Adrenal gland (tissue), 12 donors: ENCODE measurements around the gene KLC1. TPM values are rescaled to one million over a fixed set of nuclear protein-coding genes. Genes with fewer than 3 reads are reported as not detected.

Experiments used
- DNase-seq, 7 donors: peaks; one replicate each; pipeline ENCODE4 v3.0.0-alpha.2; 2019 to 2020
- H3K27ac ChIP-seq, 5 donors: fragments of 200-600 bp; sonication (generic) in 4 of 5; 1 replicate in 3 of 5; 2 replicates in 2 of 5; pipeline versions ENCODE4 v1.5.1 to v1.8.0; 2016 to 2020; ENCODE audit warnings: mild to moderate bottlenecking in 1 of 5
- H3K27me3 ChIP-seq: fragments of 200-600 bp; 2 replicates; pipeline ENCODE4 v1.8.0; 2021
- H3K36me3 ChIP-seq, 2 donors: fragments of 200-600 bp; replicated peaks in 1 of 2; 1 replicate in 1 of 2; 2 replicates in 1 of 2; pipeline versions ENCODE4 v1.5.1 to v1.8.0; 2018 to 2022
- H3K4me1 ChIP-seq, 2 donors: fragments of 200-600 bp; replicated peaks in 1 of 2; 1 replicate in 1 of 2; 2 replicates in 1 of 2; pipeline versions ENCODE4 v1.5.1 to v1.8.0; 2018 to 2021
- H3K4me3 ChIP-seq, 4 donors: fragments of 200-600 bp; sonication (generic) in 3 of 4; one replicate each; pipeline ENCODE4 v1.5.1; 2016 to 2018
- H3K9me3 ChIP-seq, 3 donors: fragments of 200-600 bp; sonication (generic) in 1 of 3; replicated peaks in 1 of 3; 1 replicate in 2 of 3; 2 replicates in 1 of 3; pipeline versions ENCODE4 v1.5.1 to v1.8.0; 2016 to 2021
- POLR2A ChIP-seq, 2 donors: fragments of 450-650 bp; IDR thresholded peaks; one replicate each; pipeline ENCODE4 v1.6.1; 2017; ENCODE audit warnings: antibody characterized with exemption in 2 of 2, mild to moderate bottlenecking in 2 of 2, moderate library complexity in 1 of 2
- WGBS, 4 donors: extraction: QIAGEN DNeasy Blood & Tissue Kit in 2 of 4; methylation state at CpG; one replicate each; pipeline versions ENCODE4 v1.1.5 to v1.1.7; 2013 to 2017; 5-methylcytosine and 5-hydroxymethylcytosine counted together
- intact Hi-C, 2 donors: fragments of 100-400 bp; cut with DNase I; formaldehyde crosslinking; loops; one replicate each; pipeline versions ENCODE4 v1.14.1 to v1.15.0; 2022 to 2023
- polyA plus RNA-seq, 3 donors: library from polyadenylated mRNA; stranded (reverse); fragments of 200-250 nt in 2 of 3; fragments of 350-450 nt in 1 of 3; fragmentation: Illumina TruSeq in 1 of 3; extraction: RNeasy Lipid Tissue Mini Kit (QIAGEN cat#74804) in 1 of 3; gene quantifications; one replicate each; pipeline ENCODE4 v1.2.3, GENCODE V29; 2013 to 2014
- total RNA-seq, 9 donors: library from RNA; depleted of rRNA in 4 of 9; stranded (reverse); fragments of >200 nt in 4 of 9; fragments of 120-200 nt in 1 of 9; fragmentation: NEBNext Ultra II Directional in 1 of 9; extraction: Animal tissue kit (Norgen Biotek cat#: 25700) in 1 of 9; gene quantifications; one replicate each; pipeline versions ENCODE4 v1.1.0 to v1.2.4, GENCODE V29; 2013 to 2023
- TF ChIP-seq, protein P1 (sequence below), 6 experiments: fragments of 450-650 bp in 4 of 6; fragments of 200-600 bp in 2 of 6; sonication (generic) in 1 of 6; IDR thresholded peaks; 1 replicate in 5 of 6; 2 replicates in 1 of 6; pipeline versions ENCODE4 v1.5.1 to v1.8.0; 2016 to 2021; ENCODE audit warnings: antibody characterized with exemption in 6 of 6, mild to moderate bottlenecking in 2 of 6, moderate library complexity in 1 of 6
- donor health status: healthy with polysubstance abuse.
- donor health status: Bipolar disorder and iron deficiency.
- donor health status: DM: yes; HTN: yes; CAD: no.
- donor health status: DM: no; HTN: no; CAD: no.
- donor health status: DM: no; HTN: no; CAD: no.
- donor health status: DM: yes; HTN: yes; CAD: no.

Gene KLC1
- total and polyA plus RNA-seq, 12 donors, result 70.7 to 248 (median 125) TPM

DNA sequence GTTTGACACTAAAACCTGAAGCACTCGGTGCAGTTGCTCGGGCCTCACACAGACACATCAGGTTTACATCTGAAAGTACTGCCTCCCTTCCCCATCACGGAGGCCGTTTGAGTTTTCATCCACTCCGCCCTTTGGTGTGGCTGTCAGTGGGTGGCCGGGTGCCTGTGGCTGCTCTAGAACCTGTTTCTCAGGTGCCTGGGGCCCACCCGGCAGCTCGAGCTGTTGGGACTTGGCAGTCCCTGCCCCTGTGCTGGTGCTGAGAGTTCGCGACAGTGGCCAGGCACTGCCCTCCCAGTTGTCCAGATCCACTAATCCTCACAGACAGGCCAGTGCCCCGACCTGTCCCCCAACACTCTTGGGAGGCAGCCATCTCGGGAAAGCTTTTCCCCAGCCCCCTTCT is 63.9 kb downstream of the KLC1 start:
- H3K9me3 ChIP-seq, result no peaks in the 10 kb centered on the region
- no peak overlapping the region for H3K4me3 ChIP-seq
- intact Hi-C loops, result no loop called here
- TF ChIP-seq, protein P1, sequence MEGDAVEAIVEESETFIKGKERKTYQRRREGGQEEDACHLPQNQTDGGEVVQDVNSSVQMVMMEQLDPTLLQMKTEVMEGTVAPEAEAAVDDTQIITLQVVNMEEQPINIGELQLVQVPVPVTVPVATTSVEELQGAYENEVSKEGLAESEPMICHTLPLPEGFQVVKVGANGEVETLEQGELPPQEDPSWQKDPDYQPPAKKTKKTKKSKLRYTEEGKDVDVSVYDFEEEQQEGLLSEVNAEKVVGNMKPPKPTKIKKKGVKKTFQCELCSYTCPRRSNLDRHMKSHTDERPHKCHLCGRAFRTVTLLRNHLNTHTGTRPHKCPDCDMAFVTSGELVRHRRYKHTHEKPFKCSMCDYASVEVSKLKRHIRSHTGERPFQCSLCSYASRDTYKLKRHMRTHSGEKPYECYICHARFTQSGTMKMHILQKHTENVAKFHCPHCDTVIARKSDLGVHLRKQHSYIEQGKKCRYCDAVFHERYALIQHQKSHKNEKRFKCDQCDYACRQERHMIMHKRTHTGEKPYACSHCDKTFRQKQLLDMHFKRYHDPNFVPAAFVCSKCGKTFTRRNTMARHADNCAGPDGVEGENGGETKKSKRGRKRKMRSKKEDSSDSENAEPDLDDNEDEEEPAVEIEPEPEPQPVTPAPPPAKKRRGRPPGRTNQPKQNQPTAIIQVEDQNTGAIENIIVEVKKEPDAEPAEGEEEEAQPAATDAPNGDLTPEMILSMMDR (IDR thresholded peaks at IDR 0.05), result no peak
- TF ChIP-seq POLR2A (IDR thresholded peaks at IDR 0.05), result no peak
- WGBS, 4 donors, result 79 to 86% (median 82%) methylated on average over 12 of the region's 12 CpGs
- no peaks in the 10 kb centered on the region for H3K27me3 ChIP-seq
- H3K27ac ChIP-seq, result no peak overlapping the region
- DNase-seq, result no peak
- H3K36me3 ChIP-seq, result peaks cover 0 to 40% of the 10 kb centered on the region in 2 donors
- H3K4me1 ChIP-seq, result peaks cover 5 to 25% of the 10 kb centered on the region in 2 donors

DNA sequence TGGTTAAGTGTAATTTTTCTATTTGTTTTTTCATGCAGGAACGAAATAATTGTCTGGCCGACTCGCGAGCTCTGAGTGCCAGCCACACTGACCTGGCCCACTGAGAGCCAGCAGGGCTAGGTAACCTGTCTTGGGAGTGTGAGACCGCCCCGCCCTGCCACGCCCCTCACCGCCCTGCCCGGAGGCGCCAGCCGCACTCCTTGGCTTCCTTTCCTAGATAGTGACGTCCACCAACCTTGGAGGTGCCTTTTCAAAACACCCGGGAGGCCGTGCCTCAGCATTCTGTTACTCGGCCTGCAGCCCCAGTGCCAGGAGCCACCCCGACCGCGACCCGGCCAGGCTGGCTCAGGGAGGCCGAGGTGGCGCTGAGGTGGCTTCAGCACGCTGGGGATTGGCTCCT is 64.5 kb downstream of the KLC1 start:
- H3K4me3 ChIP-seq, result no peak overlapping the region
- peak in 2 of 7 donors; percentile 15 to 43 for DNase-seq
- H3K27ac ChIP-seq, result no peak overlapping the region
- intact Hi-C loops, result no loop called here
- H3K27me3 ChIP-seq, result no peaks in the 10 kb centered on the region
- H3K4me1 ChIP-seq, result peaks cover 4 to 23% of the 10 kb centered on the region in 2 donors
- H3K36me3 ChIP-seq, result peaks cover 0 to 38% of the 10 kb centered on the region in 2 donors
- 89 to 93% (median 91%) methylated on average over 12 to 22 of the region's 22 CpGs for WGBS, 4 donors
- TF ChIP-seq, protein P1 (IDR thresholded peaks at IDR 0.05), result no peak
- no peak for TF ChIP-seq POLR2A (IDR thresholded peaks at IDR 0.05)
- H3K9me3 ChIP-seq, result no peaks in the 10 kb centered on the region

DNA sequence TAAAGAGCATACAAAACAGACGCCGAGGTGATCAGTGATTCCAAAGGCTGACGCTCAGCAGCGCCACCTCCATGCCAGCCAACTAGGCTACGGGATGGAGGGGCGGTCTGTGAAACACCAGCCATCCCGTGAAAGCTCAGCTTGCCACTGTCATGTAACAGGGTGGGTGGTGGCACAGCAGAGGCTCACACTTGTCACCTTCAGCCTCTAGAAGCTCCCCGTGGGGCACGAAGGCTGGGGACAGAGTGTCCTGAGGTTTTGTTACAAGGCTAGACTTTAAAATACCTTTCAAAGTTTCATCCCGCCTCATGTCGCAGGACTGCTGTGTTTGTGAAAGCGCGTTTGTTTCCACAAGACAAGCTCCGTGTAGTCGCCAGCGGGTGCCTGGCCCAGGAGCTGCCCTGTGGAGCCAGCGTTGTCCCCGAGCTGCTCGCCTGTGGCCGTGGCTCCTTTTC is 65.6 kb downstream of the KLC1 start:
- H3K27ac ChIP-seq, result no peak overlapping the region
- no peaks in the 10 kb centered on the region for H3K27me3 ChIP-seq
- H3K4me1 ChIP-seq, result peaks cover 2 to 25% of the 10 kb centered on the region in 2 donors
- H3K36me3 ChIP-seq, result peaks cover 0 to 46% of the 10 kb centered on the region in 2 donors
- no peak overlapping the region for H3K4me3 ChIP-seq
- DNase-seq, result peak in 2 of 7 donors; percentile 10 to 46
- no peak for TF ChIP-seq POLR2A (IDR thresholded peaks at IDR 0.05)
- TF ChIP-seq, protein P1 (IDR thresholded peaks at IDR 0.05), result no peak
- 89 to 98% (median 93%) methylated on average over 18 to 20 of the region's 20 CpGs for WGBS, 4 donors
- intact Hi-C loops, result no loop called here
- no peaks in the 10 kb centered on the region for H3K9me3 ChIP-seq

DNA sequence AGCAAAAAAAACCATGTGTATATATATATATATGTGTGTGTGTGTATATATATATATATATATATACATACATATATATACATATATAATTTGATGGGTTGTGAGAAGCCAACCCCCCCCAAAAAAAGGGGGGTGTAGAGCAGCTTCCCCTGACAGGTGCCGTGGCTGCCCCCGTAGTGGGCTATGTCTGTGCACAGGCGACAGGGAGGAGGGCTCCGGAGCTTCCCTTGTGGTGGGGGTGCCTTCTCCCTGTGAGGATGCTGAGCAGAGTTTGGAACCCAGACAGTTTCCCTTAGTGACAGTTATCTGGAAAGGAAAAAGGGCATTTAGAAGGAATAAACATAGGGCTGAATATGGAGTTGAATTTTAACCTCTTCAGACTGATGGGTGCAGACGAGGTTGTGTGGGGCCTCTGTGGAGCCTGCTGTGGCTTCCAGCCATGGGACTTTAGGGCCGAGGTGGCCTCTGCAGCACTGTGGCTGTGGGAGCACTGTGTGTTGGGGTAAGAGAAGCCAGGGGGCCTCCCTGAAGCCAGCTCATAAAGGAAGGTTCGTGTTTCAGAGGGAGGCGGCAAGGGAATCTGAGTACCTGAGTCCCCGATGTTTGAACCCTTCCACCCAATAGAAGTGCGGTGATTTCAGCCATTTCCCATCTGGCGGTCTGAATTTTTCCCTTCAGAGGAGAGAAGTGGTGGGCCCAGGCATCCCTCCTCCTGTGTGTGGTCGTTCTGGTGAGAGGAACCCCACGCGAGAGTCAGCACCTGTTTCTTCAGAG is 66.5 kb downstream of the KLC1 start:
- Histone ChIP-seq H3K36me3 (peaks cover 0 to 46% of the 10 kb centered on the region in 2 donors), H3K4me1 (peaks cover 9 to 27% of the 10 kb centered on the region in 2 donors), H3K27me3 (no peaks in the 10 kb centered on the region), H3K9me3 (no peaks in the 10 kb centered on the region), H3K4me3 (no peak overlapping the region), H3K27ac (peak overlapping the region in 1 of 5 donors; percentile 30)
- 72 to 86% (median 75%) methylated on average over 11 to 14 of the region's 14 CpGs for WGBS, 4 donors
- DNase-seq, result peak in 1 of 7 donors; percentile 7
- intact Hi-C loops, result no loop called here
- TF ChIP-seq POLR2A (IDR thresholded peaks at IDR 0.05), result no peak
